IMR-90 (cell line): Measurements from ENCODE around the gene AKAP13.

ENCODE experiments used
- CEBPB ChIP-seq: IDR thresholded peaks from 2 replicates; pipeline ENCODE4 v1.6.1; 2012; ENCODE audit warnings: low read depth, low read length, improper control_type of control experiment
- CTCF ChIP-seq: conservative IDR thresholded peaks from 2 replicates; pipeline ENCODE4 v1.5.1; 2012; ENCODE audit warnings: mild to moderate bottlenecking, low read depth, low read length, improper control_type of control experiment
- FOS ChIP-seq: fragments of 150-350 bp; IDR thresholded peaks from 2 replicates; pipeline ENCODE4 v1.6.1; 2016; ENCODE audit warnings: low read depth, low read length
- MAFK ChIP-seq: IDR thresholded peaks from 2 replicates; pipeline ENCODE4 v1.6.1; 2012; ENCODE audit warnings: low read depth, low read length, improper control_type of control experiment
- MAZ ChIP-seq: IDR thresholded peaks from 2 replicates; pipeline ENCODE4 v1.6.1; 2012; ENCODE audit warnings: low read depth, mild to moderate bottlenecking, low read length, improper control_type of control experiment, moderate library complexity, borderline replicate concordance
- MXI1 ChIP-seq: IDR thresholded peaks from 2 replicates; pipeline ENCODE4 v1.6.1; 2012; ENCODE audit warnings: low read depth, mild to moderate bottlenecking, low read length, moderate library complexity, borderline replicate concordance
- NFE2L2 ChIP-seq: fragments of 150-350 bp; IDR thresholded peaks from 2 replicates; pipeline ENCODE4 v1.6.1; 2016; ENCODE audit warnings: low read depth, mild to moderate bottlenecking, low read length
- POLR2A ChIP-seq: IDR thresholded peaks from 2 replicates; pipeline ENCODE4 v1.6.1; 2012; ENCODE audit warnings: mild to moderate bottlenecking, low read depth, low read length
- RAD21 ChIP-seq: IDR thresholded peaks from 2 replicates; pipeline ENCODE4 v1.6.1; 2012; ENCODE audit warnings: low read length, improper control_type of control experiment
- RCOR1 ChIP-seq: IDR thresholded peaks from 2 replicates; pipeline ENCODE4 v1.6.1; 2012; ENCODE audit warnings: mild to moderate bottlenecking, low read length, improper control_type of control experiment; ENCODE audit not compliant: insufficient replicate concordance
- RFX5 ChIP-seq: IDR thresholded peaks from 2 replicates; pipeline ENCODE4 v1.8.0; 2012; ENCODE audit warnings: low read depth, mild to moderate bottlenecking, low read length, moderate library complexity
- SMC3 ChIP-seq: fragments of 150-350 bp; IDR thresholded peaks from 2 replicates; pipeline ENCODE4 v1.6.1; 2016; ENCODE audit warnings: low read depth, mild to moderate bottlenecking, antibody characterized with exemption, low read length, moderate library complexity
- USF2 ChIP-seq: fragments of 150-350 bp; IDR thresholded peaks from 2 replicates; pipeline ENCODE4 v1.6.1; 2017; ENCODE audit warnings: mild to moderate bottlenecking, antibody characterized with exemption, low read length, low read depth
- TF ChIP-seq, protein P1 (sequence below): fragments of 150-350 bp; IDR thresholded peaks from 2 replicates; pipeline ENCODE4 v1.6.1; 2016; ENCODE audit warnings: low read depth, mild to moderate bottlenecking, low read length, moderate library complexity, borderline replicate concordance

GRCh38 chr15:85785887-85786780 lies 405.7 kb downstream of the AKAP13 start:
- TF ChIP-seq POLR2A (no peak), CTCF (no peak), USF2 (no peak), NFE2L2 (no peak), MAZ (no peak), FOS (0 out of 2 replicates have a peak, but pooled peaks have one; percentile 38), RFX5 (no peak), RAD21 (no peak), CEBPB (no peak), RCOR1 (no peak), MXI1 (no peak), MAFK (no peak), SMC3 (no peak)
- TF ChIP-seq, protein P1, sequence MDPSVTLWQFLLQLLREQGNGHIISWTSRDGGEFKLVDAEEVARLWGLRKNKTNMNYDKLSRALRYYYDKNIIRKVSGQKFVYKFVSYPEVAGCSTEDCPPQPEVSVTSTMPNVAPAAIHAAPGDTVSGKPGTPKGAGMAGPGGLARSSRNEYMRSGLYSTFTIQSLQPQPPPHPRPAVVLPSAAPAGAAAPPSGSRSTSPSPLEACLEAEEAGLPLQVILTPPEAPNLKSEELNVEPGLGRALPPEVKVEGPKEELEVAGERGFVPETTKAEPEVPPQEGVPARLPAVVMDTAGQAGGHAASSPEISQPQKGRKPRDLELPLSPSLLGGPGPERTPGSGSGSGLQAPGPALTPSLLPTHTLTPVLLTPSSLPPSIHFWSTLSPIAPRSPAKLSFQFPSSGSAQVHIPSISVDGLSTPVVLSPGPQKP = no peak
